NOMO-1 (cell line): ENCODE results near the gene ABCC12.
"Not testable (repeated sequence)": the region's sequence is repeated elsewhere in the genome, so short reads cannot be mapped to it uniquely, and the experiment has no call there.

Experiments used
- DNase-seq, 2 experiments: peaks; one replicate each; lab custom pipeline; 2025; ENCODE audit not compliant: unreplicated experiment in 2 of 2; lab: John Stamatoyannopoulos, UW

ABCC12 gene

DNA sequence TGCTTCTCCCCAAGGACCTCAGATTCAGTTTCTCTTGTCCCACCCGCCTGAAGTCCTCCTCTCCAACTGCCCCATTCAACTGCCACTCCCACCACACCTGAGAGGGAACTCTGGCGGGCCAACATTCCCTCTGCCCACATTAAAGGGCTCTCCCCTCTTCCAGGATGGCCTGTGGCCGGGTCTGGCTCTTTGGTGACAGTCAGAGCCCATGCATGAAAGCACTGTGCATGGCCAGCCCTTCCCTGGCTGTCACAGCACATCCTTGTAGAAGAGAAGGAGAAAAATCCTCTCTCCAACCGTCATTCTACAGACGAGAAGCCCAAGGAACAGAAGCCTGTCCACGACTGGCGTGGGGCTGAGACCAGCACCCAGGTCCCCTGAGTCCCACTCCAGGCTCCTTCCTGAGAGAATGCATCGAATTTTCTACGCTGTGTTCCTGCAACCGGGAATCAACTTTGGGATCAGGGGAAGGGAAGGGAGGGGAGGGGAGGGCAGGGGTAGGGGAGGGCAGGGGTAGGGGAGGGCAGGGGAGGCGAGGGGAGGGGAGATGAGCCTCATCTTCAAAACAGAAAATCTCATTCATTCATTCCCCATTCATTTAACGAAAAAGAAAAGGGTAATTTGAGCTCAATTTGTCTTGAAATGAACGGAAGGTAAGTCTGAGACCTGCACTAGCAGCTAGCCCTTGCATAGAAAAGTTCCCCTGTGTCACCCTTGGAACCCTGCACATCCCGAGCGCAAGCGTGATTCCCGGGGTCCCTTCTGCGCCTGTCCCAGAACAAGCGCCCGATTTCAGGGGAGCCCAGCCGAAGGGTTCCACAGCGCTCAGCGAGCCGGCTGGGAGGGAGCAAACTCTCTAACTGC is at the start of gene ABCC12:
Gene ABCC12, minus strand, starts transcription at position 68 of the 864 bp plus-strand sequence. CDS start 9,569 bp downstream, outside the sequence.
- DNase-seq: no peak

DNA sequence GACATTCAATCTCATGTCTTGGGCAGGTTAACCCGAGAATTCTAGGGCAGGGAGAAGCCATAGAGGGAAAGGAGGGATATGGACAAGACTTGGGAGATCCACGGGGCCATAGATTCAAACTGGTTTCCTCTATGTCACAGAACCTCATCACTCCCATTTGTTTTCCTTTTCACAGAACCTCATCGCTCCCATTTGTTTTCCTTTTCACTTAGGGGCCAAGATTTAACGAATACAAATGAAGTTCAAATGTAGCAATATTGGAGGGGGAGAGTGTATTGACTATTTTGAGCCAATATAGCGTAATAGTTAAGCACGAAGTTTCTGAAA is 49.0 kb upstream of the ABCC12 start:
- DNase-seq: no peak

DNA sequence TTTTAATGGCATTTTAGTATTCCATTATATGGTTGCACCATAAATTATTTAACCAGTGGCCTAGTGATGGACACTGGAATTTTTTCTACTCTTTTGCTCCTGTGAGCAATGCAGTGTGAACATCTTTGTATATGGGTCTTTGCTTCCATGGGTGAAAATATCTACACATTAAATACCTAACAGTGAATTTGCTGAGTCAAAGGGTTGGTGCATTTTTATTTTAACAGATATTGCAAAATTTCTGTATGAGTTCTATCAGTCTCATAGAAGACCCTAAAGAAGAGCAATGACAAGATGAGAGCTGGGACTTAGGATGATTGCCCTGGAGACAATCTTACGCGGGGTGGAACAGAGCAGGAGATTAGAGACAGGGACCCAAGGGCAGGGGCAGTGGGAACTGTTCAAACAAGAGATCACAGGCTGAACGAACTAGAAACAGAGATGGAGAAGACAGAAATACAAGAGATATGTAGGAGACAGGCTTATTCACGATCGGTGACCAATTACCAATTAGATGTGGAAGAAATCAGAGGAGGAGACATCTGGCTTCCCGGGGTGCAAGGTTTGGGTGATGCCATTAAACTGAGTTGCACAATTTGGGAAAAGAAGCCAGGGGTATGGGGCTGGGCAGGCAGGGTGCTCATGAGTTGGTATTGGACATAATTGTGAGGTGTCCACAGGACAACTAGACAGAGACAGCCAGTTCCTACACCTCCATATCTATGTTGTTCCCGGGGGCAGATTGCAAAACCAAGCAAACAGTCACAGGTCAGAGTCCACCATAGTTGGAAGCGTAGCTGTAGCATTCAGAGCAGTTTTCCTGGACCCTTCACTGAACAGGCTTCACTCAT is 48.4 kb upstream of the ABCC12 start:
- no peak for DNase-seq

DNA sequence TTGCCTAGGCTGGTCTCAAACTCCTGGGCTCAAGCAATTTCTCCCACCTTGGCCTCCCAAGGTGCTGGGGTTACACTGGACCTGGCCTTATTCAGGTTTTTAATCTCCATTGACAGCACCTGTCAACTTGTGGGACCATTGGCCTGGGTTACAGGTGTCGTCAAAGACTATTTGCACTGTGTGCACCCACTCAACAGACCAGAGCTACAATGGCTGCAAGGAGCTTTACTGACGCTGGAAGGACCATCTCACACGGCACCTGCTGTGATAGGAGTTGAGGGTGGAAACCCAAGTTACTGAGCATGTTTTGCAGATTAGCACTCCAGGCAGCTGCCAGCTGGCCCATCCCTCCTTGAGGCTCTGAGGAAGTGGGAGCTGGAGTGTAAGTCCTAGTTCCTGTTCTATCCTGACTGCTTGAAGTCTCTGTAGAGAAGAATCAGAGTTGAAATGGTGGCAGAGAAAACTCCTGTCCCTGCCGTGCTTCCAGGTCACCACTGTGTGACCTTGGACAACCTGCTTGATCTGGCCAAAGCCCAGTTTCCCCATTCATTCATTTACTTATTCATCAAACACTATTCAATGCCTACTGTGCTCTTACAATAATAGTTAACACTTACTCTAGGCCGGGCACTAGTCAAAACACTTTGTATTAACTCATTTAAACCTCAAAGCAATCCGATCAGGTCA is 45.9 kb upstream of the ABCC12 start:
- DNase-seq: no peak

DNA sequence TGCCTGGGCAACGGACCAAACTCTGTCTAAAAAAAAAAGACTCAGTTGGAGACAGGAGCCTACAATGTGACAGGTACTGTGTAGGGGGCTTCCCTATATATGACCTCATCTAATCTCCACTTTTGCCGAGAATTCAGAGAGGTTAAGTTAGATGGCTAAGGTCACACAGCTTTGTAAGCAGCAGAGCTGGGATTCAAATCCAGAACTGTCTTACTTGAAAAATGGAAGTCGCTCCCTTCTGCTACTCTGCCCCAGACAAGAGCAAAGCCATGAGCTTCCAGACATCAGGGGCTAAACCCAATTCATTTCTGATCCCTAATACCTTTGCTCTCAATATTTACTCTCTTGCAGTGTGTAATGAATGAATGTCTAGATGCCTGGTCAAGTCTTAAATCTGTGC is 41.5 kb upstream of the ABCC12 start:
- peak in 1 of 2 experiments; percentile 43 for DNase-seq

DNA sequence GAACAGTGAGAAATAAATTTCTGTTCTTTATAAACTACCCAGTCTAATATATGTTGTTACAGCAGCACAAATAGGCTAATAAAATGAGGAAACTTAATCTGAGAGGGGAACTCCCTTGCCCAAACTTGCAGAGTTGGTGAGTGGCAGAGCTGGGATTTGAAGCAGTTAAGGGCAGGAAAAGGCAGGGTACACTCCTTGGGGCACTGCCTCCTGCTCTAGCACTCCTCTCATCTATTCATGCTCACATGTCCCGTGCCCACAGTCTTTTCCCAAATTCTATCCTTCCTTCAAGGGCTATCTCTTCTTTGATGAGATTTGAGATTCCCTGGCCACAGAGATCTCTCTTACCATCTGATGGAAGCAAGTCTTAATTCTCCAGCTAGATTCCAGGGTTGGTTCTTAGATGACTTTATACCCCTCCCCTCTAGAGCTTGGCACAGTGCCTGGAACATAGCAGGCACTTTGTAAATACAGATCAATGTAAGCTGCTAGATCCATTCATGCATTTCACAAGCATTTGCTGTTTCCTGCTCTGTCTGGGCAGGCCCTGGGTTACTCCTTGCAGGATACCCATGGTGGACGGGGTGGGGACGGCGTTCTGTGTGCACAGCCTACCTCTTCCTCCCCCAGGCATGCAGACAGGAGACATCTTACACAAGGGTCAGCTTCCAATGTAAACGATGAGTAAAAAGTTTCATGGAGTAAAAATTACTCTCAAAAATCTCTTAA is 39.2 kb upstream of the ABCC12 start:
- DNase-seq: no peak

DNA sequence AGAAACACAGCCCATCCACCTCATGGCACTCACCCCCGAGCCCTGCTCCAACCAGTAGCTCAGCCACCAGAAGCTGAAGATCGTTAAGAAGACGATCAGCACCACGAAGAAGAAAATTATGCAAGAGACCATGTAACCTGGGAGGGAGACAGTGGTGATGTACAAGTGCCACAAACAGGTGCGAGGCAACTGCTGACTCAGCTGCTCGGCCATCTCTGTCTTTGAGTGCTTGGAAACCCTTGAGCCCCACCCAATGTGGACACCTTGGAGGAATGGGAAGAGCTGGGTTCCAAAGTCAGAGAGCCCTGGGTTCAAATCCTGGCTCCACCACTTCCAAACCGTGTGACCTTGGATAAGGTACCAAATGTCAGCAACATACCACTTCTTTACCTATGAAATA is 38.1 kb upstream of the ABCC12 start:
- DNase-seq: no peak

DNA sequence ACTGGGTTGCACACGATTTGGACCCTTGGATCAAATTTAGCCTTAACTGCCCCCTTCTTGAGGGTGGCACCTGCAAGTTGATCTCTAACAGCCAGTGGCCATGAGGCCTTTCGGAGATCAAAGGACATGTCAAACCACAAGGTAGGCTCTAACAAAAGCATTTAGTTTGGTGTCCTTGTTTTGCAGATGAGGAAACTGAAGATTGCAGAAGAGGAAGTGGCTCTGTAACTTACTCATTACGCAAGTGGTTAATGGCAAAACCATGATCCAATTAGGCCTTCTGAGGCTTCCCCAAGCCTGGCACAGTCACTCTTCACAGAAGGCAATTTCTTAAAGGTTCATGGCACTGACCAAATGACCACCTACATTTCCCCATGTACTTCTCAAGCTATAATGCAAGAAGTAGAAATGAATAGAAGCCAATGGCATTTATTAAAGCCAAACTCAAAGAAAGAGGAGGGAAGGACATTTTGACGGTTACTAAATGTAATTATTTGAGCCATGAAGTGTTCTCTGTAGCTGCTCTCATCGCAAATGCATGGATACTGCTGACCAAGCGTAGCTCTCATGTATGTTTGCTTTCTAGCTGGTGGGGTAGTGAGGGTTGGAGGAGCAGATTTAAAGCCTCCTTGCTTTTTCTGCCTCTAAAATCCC is 32.8 kb upstream of the ABCC12 start:
- peak; percentile 92 to 96 for DNase-seq

DNA sequence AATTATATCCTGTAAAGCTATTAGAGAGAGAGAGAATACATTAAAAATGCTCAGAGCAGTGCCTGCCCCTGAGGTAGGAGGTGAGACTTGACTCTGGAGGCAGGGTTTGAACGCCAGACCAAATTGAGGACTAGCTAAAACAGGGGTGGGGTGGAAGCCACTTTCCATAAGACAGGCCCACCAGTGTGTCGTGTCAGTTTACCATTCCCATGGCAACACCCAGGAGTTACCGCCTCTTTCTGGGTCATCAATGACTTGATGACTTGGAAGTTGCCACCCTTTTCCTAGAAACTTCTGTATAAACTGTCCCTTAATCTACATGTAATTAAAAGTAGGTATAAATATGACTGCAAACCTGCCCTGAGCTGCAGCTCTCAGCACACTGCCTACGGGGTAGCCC is 32.0 kb upstream of the ABCC12 start:
- no peak for DNase-seq

DNA sequence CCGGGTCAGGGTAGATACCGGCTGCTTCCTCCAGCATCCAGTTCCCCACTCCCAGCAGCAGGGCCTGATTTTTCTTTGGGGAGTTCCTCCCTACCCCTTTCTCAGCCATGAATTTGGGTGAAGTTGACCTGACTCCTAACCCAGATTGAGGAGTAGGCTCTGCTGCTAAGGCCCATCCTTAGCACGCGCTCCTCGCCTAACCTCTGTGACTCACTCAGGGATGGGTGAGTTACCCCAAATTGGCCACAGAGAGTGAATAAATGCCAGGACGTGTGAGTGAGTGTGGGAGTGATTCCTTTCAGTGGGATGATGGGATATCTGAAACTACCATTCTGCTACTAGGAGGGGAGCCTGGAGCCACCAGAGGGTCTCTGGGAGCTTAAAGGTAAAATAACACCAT is 28.9 kb upstream of the ABCC12 start:
- DNase-seq: no peak

DNA sequence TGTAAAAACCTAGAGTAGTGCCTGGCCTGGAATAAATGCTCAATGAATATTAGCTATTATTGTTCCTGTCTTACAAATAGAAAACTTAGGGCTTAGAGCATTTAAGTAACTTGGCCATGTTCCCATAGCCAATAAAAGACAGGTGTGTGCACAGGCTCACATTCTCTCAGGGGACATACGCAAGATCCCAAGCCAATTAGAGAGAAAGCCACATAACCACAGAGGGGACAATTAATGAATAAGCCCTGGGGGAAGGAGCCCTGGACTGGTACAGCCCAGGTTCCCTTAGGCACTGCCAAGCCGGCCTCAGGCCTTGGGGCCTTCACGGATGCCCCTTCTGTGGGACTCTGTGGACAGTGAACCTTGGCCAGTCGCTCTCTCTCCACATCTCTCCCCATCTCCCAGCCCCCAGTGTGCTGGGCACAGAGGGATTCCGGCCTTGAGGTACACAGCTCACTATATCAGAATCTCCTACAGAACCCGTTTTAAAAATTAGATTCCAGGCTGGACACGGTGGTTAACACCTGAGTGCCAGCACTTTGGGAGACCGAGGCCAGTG is 27.3 kb upstream of the ABCC12 start:
- DNase-seq: no peak

DNA sequence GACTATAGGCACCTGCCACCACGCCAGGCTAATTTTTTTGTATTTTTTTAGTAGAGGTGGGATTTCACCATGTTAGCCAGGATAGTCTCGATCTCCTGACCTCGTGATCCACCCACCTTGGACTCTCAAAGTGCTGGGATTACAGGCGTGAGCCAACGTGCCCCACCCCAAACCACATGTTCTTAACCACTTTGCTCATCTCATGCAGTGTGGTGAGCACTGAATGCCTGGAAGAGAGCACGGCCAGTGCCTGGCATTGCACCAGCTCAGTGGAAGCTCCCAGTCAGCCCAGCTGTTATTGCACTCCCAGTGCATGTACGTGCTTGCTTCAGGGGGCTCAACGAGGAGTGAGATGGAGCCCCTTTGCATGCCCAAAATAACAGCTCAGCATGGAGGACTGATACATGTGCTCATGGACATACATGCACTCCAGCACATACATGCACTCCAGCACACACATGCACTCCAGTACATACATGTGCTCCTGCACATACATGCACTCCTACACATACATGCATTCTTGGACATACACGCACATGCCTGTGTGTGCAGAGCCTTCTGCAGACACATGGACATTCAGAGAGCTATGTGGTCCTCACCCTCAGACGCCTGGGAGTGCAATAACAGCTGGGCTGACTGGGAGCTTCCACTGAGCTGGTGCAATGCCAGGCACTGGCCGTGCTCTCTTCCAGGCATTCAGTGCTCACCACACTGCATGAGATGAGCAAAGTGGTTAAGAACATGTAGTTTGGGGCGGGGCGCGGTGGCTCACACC is 26.1 kb upstream of the ABCC12 start:
- DNase-seq: not testable (repeated sequence)

DNA sequence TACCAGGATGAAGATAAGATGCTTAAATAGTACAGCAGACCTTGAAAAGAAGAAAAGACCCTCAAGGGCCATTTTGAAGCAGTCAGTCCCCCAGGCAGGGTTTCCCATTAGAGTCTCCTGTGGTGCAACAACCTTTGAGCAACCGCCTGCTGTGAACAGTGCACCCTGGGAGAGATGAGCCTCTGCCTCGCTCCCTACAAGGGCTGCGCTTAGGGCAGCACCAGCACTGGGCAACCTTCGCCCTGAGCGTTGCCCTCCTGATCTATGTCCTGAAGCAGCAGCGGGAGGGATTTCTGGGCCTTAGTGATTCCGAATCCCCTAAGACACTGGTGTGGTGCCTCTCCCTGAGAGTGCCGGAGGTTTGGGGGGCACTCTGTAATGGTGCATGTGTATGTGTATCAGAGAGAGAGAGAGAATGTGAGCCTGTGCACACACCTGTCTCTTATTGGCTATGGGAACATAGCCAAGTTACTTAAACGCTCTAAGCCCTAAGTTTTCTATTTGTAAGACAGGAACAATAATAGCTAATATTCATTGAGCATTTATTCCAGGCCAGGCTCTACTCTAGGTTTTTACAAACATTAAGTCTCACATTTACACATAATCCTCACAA is 25.2 kb upstream of the ABCC12 start:
- DNase-seq: no peak

DNA sequence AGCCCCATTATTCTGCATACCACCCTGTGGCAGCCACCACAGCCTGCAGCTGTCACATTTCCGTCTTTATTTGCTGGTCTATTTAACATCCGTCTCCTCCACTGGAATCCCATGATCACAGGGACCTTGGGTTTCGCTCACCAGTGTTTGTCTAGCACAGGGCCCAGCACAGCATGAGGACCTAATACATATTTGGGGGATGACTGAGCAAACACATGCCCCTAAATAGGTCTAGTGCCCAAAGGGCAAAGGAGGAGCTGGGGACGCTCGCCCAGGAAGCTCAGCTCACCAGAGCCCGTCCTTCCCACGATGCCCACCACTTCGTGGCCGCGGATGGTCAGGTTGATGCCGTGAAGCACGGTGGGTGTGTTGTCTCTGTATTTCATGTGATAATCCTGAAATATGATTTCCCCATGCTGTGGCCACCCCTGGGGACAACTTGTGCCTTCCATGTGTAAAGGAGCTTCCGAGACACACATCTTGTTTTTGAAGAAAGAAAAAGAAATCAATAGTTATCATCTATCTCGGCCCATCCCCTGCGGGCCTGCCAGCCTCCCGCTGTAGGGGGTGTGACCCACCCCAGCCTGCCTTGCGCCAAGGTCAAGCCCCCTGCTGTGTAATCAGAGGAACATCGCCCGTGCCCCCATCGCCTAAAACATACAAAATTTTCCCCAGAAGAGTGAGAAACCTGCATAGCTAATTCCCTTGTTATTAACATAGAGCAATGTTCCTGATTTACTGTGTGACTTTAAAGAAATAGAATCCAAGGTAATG is 21.0 kb upstream of the ABCC12 start:
- no peak for DNase-seq

DNA sequence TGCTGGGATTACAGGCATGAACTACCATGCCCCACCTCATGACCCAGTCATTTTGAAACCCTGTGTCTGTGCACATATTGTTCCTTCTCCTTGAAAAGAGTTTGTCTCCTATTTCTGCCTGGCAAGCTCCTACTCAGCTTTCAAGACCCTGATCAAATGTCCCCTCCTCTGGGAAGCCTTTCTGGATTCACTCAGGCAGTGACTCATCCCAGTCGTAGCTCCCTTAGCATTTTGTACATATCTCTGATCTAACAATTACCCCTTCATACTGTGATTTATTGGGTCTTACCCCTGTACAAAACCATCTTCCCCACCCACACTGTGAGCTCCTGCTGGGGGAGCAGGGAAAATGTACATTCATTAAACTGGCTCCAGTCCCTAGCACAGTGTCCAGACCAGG is 18.1 kb upstream of the ABCC12 start:
- no peak for DNase-seq

DNA sequence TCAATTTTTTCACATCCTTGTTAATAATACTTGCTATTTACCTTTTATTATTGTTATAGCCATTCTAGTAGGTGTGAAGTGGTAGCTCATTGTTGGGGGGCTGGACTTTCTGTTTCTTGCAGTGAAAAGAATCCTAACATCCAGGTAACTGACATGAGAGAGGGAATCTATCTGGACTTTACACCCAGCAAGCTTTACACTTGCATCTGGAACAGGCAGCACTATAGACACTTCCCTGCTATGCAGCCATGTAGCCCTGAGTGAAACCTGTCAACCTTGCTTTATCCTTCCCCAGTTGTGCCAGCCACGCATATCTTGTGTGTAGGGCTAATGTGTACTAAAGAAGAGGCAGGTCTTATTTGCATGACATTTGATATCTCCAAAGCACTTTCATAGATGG is 16.9 kb upstream of the ABCC12 start:
- DNase-seq: no peak

DNA sequence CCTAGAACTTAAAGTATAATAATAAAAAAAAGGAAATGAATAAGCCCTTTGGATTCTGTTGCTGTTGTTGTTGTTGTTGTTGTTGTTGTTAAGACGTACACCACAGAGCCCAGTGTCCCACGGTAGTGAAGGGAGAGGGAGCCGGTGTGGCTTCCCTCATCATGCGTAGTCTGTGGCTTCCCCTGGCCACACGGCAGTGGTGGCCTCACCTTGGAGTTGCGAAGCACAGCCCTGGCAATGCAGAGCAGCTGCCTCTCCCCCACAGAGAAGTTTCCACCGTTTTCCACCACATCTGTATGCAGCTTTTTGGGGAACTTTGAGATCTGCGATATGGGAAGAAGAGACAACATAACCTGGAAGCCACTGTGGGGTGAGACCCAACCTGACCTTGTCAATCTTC is 14.1 kb upstream of the ABCC12 start:
- DNase-seq: no peak

DNA sequence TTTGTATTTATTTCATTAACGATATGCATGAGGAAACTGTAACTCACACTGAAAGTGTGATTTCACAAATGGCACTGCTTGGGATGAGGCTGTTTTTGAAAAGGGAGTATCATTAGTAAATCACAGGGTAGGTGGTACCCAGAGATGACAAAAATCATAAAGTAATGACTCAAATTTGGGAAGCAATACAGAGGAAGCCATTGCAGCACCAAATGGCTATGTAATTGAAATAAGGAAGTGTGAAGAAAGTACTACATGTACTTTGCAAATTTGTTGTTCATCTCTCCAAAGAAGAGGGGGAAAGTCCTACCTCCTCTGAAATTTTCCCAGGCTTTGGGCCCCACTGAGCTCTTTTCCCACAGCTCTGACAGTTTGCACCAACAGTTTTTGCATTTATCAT is 12.3 kb upstream of the ABCC12 start:
- DNase-seq: peak; percentile 13 to 59
